Cardiac muscle cell (in vitro differentiated cells and primary cell): ENCODE measurements around the gene SLC36A1. TPM values are rescaled to one million over a fixed set of nuclear protein-coding genes. Genes with fewer than 3 reads are reported as not detected.
A peak's percentile ranks its signal among the peaks of the same experiment; 100 is the strongest.

Experiments used
- DNase-seq, 2 donors: peaks; one replicate each; pipeline versions ENCODE4 v3.0.0 to v3.0.0-alpha.2; 2010 to 2017; ENCODE audit warnings: low read depth in 1 of 2, low spot score in 1 of 2
- H3K27ac ChIP-seq: fragments of 200-600 bp; sonication (generic); 2 replicates; pipeline ENCODE4 v1.5.1; 2016
- H3K27me3 ChIP-seq: fragments of 200-600 bp; sonication (generic); 2 replicates; pipeline ENCODE4 v1.6.0; 2016; ENCODE audit warnings: control low read depth
- H3K36me3 ChIP-seq: fragments of 200-600 bp; sonication (generic); 2 replicates; pipeline ENCODE4 v1.5.1; 2016; ENCODE audit warnings: control low read depth
- H3K4me1 ChIP-seq: fragments of 200-600 bp; sonication (generic); 2 replicates; pipeline ENCODE4 v1.8.1; 2017; ENCODE audit warnings: low read depth, mild to moderate bottlenecking, mixed run types
- H3K4me3 ChIP-seq: fragments of 200-600 bp; sonication (generic); 2 replicates; pipeline ENCODE4 v1.5.1; 2016; ENCODE audit warnings: mild to moderate bottlenecking
- H3K9me3 ChIP-seq: fragments of 200-600 bp; sonication (generic); 2 replicates; pipeline ENCODE4 v1.5.1; 2017; ENCODE audit warnings: low read depth, mild to moderate bottlenecking, control low read depth
- CTCF ChIP-seq: IDR thresholded peaks from 2 replicates; pipeline ENCODE4 v1.5.1; 2012; ENCODE audit warnings: low read depth, mild to moderate bottlenecking, low read length
- polyA plus RNA-seq: library from polyadenylated mRNA; unstranded; fragments of >200 nt; fragmentation: Nextera tagmentation; extraction: Ambion mirVana; gene quantifications from 2 replicates; pipeline ENCODE4 v1.2.1, GENCODE V29; 2016
- total RNA-seq: library from RNA; depleted of rRNA; stranded (reverse); fragments of >200 nt; gene quantifications from 2 replicates; pipeline ENCODE4 v1.2.3, GENCODE V29; 2016

Gene SLC36A1
- total and polyA plus RNA-seq, 2 experiments from 2014 or later: 2.2 to 8.8 TPM

- Histone ChIP-seq H3K27me3 (no peaks in the 10 kb centered on the region), H3K36me3 (no peaks in the 10 kb centered on the region), H3K27ac (no peak overlapping the region), H3K4me1 (no peaks in the 10 kb centered on the region), H3K9me3 (no peaks in the 10 kb centered on the region), H3K4me3 (no peak overlapping the region)
- DNase-seq: no peak
- TF ChIP-seq CTCF: no peak
Observed at GRCh38 chr5:151487544-151487943, 40.1 kb downstream of the SLC36A1 start.

GRCh38 chr5:151490627-151491026 lies 43.2 kb downstream of the SLC36A1 start:
- Histone ChIP-seq H3K4me3 (no peak overlapping the region), H3K36me3 (no peaks in the 10 kb centered on the region), H3K27me3 (no peaks in the 10 kb centered on the region), H3K4me1 (no peaks in the 10 kb centered on the region), H3K9me3 (no peaks in the 10 kb centered on the region), H3K27ac (no peak overlapping the region)
- DNase-seq: no peak
- TF ChIP-seq CTCF: no peak

- no peak overlapping the region for H3K4me3 ChIP-seq
Observed at GRCh38 chr5:151491062-151491461, 43.7 kb downstream of the SLC36A1 start.

GRCh38 chr5:151492729-151493128 lies 45.3 kb downstream of the SLC36A1 start:
- H3K4me1 ChIP-seq: peaks cover 6% of the 10 kb centered on the region
- peak in 1 of 2 donors; percentile 19 for DNase-seq
- no peak overlapping the region for H3K4me3 ChIP-seq
- no peaks in the 10 kb centered on the region for H3K36me3 ChIP-seq
- no peak overlapping the region for H3K27ac ChIP-seq
- no peaks in the 10 kb centered on the region for H3K27me3 ChIP-seq
- H3K9me3 ChIP-seq: no peaks in the 10 kb centered on the region
- no peak for TF ChIP-seq CTCF

More at GRCh38 chr5:151491062-151491461, 43.7 kb downstream of the SLC36A1 start:
- no peaks in the 10 kb centered on the region for H3K4me1 ChIP-seq
- TF ChIP-seq CTCF: no peak
- no peaks in the 10 kb centered on the region for H3K27me3 ChIP-seq
- DNase-seq: no peak
- no peaks in the 10 kb centered on the region for H3K36me3 ChIP-seq
- H3K27ac ChIP-seq: no peak overlapping the region
- no peaks in the 10 kb centered on the region for H3K9me3 ChIP-seq

- no peak for TF ChIP-seq CTCF
- no peak for DNase-seq
- Histone ChIP-seq H3K27ac (no peak overlapping the region), H3K36me3 (no peaks in the 10 kb centered on the region), H3K4me3 (no peak overlapping the region), H3K4me1 (peaks cover 6% of the 10 kb centered on the region), H3K27me3 (no peaks in the 10 kb centered on the region), H3K9me3 (no peaks in the 10 kb centered on the region)
Observed at GRCh38 chr5:151493665-151494064, 46.3 kb downstream of the SLC36A1 start.

- Histone ChIP-seq H3K4me3 (no peak overlapping the region), H3K9me3 (no peaks in the 10 kb centered on the region), H3K4me1 (peaks cover 6% of the 10 kb centered on the region), H3K27ac (no peak overlapping the region), H3K27me3 (no peaks in the 10 kb centered on the region), H3K36me3 (no peaks in the 10 kb centered on the region)
- DNase-seq: no peak
- TF ChIP-seq CTCF: no peak
Observed at GRCh38 chr5:151495320-151495719, 47.9 kb downstream of the SLC36A1 start.
